ENCODE results near the gene PAF1.

GRCh38 chr19:39363901-39364457 is 26.9 kb downstream of the PAF1 start:
- TF ChIP-seq REST (IDR thresholded peaks at IDR 0.05; ENCODE audit: low read depth) (no peak), EP300 (IDR thresholded peaks at IDR 0.05; ENCODE audit: borderline replicate concordance) (no peak), RAD21 (IDR thresholded peaks at IDR 0.05; ENCODE audit: low read depth) (no peak), YY1 (IDR thresholded peaks at IDR 0.05; ENCODE audit: low read depth) (no peak), CREB1 (IDR thresholded peaks at IDR 0.05; ENCODE audit: low read depth) (no peak), CEBPB (IDR thresholded peaks at IDR 0.05) (no peak), TCF12 (IDR thresholded peaks at IDR 0.05; ENCODE audit: low read depth) (no peak), TAF1 (IDR thresholded peaks at IDR 0.05; ENCODE audit: low read depth) (no peak), NFIC (IDR thresholded peaks at IDR 0.05) (peak; percentile 52), FOXM1 (IDR thresholded peaks at IDR 0.05; ENCODE audit: borderline replicate concordance, low read depth) (no peak), USF1 (IDR thresholded peaks at IDR 0.05) (no peak), MAX (IDR thresholded peaks at IDR 0.05) (no peak)

Measured in Ishikawa (cell line).